T-helper 2 cell (primary cell): ENCODE results near the gene SEC24C.
"Not testable (repeated sequence)": the region's sequence is repeated elsewhere in the genome, so short reads cannot be mapped to it uniquely, and the experiment has no call there.

Source experiments
- DNase-seq, 5 experiments: peaks; one replicate each; pipeline versions ENCODE4 v3.0.0 to v3.0.0-alpha.2; 2012 to 2022

The SEC24C gene

DNA sequence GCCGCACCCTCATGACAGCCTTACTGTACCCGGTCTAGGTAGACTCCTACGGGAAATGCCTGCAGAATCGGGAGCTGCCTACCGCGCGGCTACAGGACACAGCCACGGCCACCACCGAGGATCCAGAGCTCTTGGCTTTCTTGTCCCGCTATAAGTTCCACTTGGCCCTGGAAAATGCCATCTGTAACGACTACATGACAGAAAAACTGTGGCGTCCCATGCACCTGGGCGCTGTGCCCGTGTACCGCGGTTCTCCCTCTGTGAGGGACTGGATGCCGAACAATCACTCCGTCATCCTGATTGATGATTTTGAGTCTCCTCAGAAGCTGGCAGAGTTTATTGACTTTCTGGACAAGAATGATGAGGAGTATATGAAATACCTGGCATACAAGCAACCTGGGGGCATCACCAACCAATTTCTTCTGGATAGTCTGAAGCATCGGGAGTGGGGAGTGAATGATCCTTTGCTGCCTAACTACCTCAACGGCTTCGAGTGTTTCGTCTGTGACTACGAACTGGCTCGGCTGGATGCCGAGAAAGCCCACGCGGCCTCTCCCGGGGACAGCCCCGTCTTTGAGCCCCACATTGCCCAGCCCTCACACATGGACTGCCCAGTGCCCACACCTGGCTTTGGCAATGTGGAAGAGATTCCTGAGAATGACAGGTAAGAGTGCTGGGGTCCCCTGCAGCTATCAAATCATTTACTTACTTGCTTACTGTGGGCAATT is 29.1 kb downstream of the SEC24C start:
- DNase-seq, result peak in 1 of 5 experiments; percentile 26

DNA sequence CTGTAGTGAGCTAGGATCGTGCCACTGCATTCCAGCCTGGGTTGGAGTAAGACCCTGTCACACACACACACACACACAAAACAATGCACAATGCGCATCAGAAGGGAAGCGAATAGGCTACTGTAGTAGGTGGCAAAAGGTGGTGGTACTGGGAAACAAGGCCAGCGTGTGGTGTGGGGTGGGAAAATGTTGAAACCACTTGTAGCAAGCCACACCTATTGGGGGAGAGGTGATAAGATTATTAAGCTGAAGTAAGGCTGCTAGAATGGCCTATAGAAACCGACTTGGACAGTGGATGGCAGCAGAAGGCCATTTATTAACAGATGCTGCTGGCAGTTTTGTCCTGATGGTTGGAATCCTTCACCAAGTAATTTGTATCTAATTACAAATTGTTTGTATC is 30.5 kb downstream of the SEC24C start:
- DNase-seq, result peak in 2 of 5 experiments; percentile 28 to 56

DNA sequence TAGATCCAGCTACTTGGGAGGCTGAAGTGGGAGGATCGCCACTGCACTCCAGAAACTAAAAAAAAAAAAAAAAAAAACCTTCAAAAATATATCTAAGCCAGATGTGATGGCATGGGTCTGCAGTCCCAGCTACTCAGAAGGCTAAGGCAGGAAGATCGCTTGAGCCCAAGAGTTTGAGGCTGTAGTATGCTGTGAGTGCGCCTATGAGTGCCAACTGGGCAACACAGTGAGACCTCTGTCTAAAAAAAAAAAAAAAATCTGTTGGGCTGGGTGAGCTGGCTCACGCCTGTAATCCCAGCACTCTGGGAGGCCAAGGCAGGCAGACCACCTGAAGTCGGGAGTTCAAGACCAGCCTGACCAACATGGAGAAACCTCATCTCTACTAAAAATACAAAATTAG is 34.8 kb downstream of the SEC24C start:
- DNase-seq, result no peak

DNA sequence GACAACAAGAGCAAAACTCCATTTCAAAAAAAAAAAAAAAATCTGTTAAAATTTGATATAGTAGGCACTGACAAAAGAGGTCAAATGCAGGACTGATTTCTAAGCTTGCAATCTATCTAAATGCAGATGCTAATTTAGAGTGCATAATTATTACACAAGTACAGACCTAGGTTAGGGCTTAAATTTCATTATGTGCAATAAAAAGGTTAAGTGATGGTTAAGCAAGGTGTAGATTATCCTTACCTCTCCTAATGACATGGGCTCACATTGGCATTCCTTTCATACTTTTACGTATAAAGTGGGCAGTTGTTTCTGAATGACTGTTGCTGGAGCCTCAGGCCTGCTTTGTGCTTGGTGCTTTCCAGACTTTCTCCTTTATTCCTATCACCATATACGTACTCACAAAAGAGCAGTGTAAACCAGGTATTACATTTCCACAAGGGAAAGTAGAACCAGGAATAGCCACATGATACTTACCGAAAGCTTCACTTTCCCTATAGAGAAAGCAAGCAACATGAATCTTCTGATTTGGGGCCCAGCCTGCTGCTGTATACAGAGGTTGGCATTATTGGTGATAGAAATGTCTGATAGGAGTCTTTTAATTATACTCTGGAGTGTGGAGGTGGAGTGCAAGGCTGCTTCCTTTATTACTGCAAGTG is 35.5 kb downstream of the SEC24C start:
- DNase-seq, result peak in 1 of 5 experiments; percentile 31

DNA sequence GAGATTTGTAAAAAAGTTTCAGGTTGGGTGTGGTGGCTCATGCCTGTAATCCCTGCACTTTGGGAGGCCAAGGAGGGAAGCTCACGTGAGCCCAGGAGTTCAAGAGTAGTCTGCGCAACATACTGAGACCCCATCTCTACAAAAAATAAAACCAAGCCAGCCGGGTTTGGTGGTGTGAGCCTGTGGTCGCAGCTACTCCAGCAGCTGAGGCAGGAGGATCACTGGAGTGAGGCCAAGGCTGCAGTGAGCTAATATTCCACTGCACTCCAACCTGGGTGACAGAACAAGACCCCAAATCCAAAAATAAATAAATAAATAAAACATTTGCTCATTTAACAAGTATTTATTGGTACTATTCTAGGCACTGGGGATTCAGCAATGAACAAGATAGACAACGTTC is 36.1 kb downstream of the SEC24C start:
- no peak for DNase-seq

GRCh38 chr10:73780966-73781365 is 36.8 kb downstream of the SEC24C start:
- peak in 1 of 5 experiments; percentile 41 for DNase-seq

- DNase-seq, result no peak
These were observed 37.3 kb downstream of the SEC24C start for GRCh38 chr10:73781548-73781878.

- DNase-seq, result peak; percentile 82 to 94 (median 87)
These were observed 37.9 kb downstream of the SEC24C start, which contains the start of gene CHCHD1 for GRCh38 chr10:73781879-73782748. Gene CHCHD1, plus strand, starts transcription at chr10:73782048. Its CDS starts 28 bp downstream, at chr10:73782076.

DNA sequence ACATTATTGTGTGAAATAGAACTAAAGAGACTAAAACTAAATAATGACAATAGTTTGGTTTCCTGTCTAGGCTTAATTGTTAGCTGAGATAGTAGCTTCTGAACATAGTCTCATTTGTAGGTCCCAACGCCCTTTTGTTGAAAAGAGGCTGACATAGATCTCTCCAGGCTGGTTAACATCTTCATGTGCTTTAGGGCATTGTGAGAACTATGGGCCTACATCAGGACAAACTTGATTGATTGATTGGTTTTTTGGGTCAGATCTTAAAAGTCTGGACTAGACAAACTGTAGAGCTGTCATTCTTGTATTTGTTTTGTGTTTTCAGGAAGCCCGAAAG is 38.5 kb downstream of the SEC24C start:
- no peak for DNase-seq

DNA sequence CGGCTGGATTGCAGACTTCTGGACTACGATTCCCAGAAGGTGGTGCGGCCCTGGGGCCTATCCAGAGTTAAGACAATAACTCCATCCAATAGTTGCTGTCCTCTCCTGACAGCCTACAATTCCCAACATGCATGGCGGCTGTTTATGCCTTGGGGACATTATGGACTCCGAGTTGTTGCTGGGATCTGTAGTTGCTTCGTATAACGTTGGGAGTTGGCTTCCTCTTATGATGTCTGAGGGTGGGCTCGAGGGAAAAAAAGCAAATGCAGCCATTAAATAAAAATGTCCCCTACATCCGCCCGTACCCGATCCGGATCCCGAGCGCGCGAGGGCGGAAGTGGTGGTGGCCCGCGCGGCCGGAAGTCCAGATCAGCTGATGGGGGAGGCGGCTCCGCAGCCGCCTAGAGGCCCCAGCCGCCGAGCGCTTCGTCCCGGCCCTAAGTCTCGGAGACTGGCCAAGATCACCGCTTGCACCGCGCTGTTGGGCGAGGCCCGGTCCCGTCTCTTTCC is 41.1 kb downstream of the SEC24C start, which contains the start of gene ZSWIM8:
ZSWIM8 (plus strand) TSS at position 396 of the 510 bp plus-strand sequence. CDS start 273 bp downstream, outside the sequence.
- peak; percentile 71 to 96 (median 81) for DNase-seq

DNA sequence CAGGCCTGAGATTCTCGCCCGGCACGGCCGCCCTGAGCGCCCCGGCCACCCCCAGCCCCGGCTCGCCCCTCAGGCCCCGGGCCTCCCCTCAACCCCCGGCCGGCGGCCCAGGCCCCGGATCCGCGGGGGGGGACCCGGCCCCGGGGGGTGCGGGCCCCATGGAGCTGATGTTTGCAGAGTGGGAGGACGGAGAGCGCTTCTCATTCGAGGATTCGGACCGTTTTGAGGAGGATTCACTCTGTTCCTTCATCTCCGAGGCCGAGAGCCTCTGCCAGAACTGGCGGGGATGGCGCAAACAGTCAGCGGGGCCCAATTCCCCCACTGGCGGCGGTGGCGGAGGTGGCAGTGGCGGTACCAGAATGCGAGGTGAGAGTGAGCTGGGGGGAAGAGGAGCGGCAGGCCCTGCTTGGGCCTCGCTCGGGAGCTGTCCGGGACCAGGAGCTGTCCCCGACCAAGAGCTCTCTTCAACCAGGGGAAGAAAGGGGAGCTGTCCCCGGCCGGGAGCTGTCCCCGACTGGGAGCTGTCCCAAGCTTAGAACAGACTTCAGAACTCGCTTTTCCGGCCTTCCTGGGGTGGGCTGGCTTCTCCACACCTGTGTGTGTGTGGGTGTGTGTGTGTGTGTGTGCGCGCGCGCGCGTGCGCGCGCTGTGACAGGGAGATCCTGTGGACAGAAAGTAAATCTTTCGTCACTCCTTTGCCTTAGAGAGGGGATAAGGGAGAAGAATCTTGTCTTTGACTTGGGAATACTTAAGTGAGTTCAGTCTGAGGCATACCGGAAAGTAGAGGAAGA is 41.7 kb downstream of the SEC24C start:
- DNase-seq, result peak in 4 of 5 experiments; percentile 17 to 66 (median 42)

DNA sequence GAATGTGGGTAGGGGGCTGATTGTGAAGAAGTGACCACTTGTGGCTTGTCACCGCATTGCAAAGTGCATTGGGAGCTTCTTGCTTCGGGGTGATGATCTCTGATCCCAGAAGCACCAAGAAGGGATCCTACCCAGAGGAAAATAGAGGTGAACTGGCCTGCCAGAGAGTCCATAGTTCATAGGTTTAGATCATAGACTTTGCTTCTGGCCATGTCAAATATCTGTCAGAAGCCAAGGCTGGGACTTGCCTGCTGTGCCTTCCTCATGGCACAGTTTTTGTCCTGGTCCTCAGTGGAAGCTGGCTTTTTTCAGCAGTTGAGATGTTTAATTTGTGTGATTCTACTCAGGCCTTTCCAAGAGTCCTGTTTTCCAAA is 42.3 kb downstream of the SEC24C start:
- DNase-seq, result no peak

GRCh38 chr10:73787031-73787800 is 43.0 kb downstream of the SEC24C start:
- not testable (repeated sequence) for DNase-seq

- DNase-seq, result no peak
These were observed 44.9 kb downstream of the SEC24C start for GRCh38 chr10:73788864-73789658.

- no peak for DNase-seq
These were observed 45.5 kb downstream of the SEC24C start for GRCh38 chr10:73789659-73790055.

- no peak for DNase-seq
These were observed 46.9 kb downstream of the SEC24C start for GRCh38 chr10:73790886-73791625.

DNA sequence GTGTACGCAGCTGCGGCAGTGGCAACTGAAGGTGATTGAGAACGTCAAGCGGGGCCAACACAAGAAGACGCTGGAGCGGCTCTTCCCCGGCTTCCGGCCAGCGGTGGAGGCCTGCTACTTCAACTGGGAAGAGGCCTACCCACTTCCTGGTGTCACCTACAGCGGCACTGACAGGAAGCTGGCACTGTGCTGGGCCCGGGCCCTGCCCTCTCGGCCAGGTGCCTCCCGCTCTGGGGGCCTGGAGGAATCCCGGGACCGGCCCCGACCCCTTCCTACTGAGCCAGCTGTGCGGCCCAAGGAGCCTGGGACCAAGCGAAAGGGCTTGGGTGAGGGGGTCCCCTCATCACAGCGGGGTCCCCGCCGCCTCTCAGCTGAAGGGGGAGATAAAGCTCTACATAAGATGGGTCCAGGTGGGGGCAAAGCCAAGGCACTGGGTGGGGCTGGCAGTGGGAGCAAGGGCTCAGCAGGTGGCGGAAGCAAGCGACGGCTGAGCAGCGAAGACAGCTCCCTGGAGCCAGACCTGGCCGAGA is 47.8 kb downstream of the SEC24C start:
- DNase-seq, result no peak

DNA sequence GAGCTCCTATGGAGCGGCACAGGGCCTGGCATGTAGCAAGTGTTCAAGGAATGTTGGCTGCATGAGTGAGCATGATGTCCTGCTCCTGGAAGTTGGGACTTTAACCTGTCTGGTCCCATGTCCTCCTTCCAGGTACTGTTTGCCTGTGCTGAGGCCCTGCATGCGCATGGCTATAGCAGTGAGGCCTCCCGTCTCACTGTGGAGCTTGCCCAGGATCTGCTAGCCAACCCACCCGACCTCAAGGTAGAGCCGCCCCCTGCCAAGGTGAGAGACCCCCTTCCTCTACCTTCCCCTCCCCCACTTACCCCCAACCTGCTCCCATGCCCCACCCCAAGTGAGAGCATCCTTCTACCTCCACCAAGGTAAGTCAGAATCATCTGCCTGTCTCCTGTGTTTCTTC is 49.3 kb downstream of the SEC24C start:
- no peak for DNase-seq

- DNase-seq, result not testable (repeated sequence)
These were observed 51.3 kb downstream of the SEC24C start for GRCh38 chr10:73795491-73795890.

- DNase-seq, result not testable (repeated sequence)
These were observed 51.9 kb downstream of the SEC24C start for GRCh38 chr10:73796035-73796434.
